ENCODE results near the gene CAMK2A.

CAMK2A gene

GRCh38 chr5:150209099-150209635, 80.4 kb downstream of the CAMK2A start:
- DNase-seq (ENCODE audit: low spot score): peak; percentile 45

DNA sequence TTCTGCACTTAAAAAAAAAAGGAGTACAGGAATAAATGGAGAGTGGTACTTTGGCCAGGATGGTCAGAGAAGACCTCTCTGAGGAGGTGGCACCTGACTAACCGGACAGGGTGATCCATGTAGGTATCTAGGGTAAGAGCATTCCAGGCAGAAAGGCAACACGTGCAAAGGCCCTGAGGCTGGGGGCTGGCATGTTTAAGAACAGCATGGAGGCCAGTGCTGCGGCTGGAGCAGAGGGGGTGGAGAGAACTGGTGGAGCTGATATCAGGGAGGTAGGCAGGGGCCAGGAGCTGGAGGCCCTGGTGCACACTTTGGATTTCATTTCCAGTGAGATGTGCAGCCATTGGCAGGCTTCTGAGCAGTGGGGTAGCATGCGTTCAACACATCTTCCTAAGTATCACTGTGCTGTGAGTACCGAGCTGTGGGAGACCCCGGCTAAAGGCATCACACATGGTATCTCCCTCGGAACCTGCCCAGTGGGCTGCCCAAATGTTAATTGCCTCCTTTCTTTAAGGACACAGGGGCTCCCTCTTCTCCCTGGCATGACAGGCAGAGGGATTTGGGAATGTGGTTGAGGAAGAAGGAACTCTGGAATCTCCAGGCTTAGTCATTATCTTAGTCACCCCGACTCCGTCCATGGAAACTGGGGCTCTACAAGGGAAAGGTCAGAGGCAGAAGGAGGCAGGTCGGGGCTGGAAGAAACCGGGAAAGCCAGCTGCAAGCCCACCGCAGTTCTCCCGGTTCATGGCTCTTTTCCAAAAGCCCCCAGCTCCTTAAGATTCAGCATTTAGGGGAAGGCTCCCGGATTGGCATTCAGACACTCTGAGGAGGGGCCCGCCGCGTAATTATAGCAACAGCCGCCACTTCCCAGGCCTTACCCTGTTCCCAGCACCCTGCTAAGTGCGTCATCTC, 81.1 kb downstream of the CAMK2A start:
- DNase-seq (ENCODE audit: low spot score): peak; percentile 71

- DNase-seq (ENCODE audit: low spot score): no peak
Observed at GRCh38 chr5:150206779-150207115, 82.8 kb downstream of the CAMK2A start.

DNA sequence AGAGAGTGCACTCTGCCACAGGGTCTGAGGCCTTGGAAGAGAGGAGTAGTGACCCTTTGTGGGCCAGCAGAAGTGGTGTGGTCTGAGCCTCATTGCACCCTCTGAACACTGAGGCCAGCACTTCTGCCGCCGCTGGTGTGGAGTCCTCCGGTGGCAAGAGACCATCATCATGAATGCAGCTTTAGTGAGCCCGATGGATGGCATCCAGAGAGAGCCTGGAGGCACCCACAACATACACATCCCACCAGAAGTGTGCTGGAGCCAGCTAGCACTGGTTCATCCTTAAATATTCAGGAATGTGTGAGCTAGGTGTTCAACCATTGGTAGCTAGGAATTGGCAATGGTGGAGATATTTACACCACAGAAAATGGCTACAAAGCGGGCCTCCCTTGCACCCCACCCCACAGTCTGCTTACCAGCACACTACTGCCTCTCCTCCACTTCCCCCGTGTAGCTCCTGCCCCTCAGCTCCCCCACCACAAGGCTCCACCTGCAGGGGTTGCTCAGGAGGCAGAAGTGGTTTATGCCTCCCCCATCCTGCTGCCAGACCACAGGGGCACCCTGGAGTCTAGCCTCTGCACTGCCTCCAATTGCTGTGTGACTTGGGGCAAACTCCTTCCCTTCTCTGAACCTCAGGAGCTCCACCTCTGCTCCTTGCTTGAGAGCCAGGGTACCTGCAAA, 83.3 kb downstream of the CAMK2A start:
- DNase-seq (ENCODE audit: low spot score): no peak

DNA sequence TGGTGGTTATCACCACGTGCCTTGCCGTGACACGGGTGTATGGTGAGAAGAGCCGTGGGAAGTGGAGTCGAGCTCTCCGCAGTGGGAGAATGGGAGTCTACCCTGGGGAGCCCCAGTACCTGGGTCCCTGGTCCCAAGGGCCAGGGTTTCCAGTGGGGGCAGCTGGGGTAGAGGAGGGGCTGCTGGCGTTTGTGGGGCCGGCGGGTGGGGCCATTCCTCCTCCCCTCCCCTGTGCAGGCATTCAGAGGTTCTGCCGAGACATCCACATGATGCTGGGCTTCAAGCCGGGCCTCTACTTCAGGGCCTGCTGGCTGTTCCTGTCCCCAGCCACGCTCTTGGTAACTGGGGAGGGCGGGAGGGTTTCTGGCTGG, 85.0 kb downstream of the CAMK2A start:
- DNase-seq (ENCODE audit: low spot score): no peak

DNA sequence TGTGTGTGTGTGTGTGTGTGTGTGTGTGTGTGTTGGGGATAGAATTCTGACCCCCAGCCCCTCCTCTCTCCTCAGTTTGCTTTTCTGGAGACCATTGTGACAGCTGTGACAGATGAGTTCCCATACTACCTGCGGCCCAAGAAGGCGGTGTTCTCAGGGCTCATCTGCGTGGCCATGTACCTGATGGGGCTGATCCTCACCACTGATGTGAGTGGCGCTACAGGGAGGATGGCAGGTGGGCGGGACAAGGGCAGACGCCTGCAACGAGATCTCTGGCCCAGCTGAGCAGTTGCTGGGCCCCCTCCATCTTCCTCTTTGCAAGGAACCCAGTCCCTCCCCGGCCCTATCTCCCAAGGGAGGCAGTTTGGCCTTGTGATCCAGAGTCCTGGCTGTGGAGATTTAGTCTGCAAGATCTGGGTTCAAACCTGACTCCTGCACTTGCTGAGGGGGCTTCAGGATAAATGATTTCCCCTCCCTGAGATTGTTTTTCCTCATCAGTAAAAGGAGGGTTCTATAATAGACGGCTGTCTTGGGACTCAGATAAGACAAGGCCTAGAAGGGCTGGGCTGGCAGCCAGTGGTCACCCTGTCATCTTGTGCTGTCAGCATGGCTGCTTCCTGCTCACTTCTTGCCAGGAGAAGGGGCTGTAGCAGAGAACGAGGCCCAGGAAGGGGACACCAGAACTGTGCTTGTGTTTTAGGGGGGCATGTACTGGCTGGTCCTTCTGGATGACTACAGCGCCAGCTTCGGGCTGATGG, 85.6 kb downstream of the CAMK2A start:
- DNase-seq (ENCODE audit: low spot score): no peak

DNA sequence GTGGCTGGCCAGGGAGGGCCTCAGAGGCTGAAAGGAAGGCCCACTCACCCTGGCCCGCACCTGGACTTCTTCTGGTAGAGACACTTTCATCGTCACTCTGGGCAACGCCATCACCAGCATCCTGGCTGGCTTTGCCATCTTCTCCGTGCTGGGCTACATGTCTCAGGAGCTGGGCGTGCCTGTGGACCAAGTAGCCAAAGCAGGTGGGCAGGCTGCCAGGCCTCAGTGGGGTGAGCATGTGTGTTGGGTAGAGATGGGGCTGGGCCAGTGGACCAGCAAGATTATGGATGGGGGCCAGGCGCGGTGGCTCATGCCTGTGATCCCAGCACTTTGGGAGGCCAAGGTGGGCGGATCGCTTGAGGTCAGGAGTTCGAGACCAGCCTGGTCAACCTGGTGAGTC, 87.1 kb downstream of the CAMK2A start:
- no peak for DNase-seq (ENCODE audit: low spot score)

GRCh38 chr5:150197476-150197875, 92.1 kb downstream of the CAMK2A start:
- DNase-seq (ENCODE audit: low spot score): no peak

- DNase-seq (ENCODE audit: low spot score): no peak
Observed at GRCh38 chr5:150196986-150197385, 92.6 kb downstream of the CAMK2A start.

DNA sequence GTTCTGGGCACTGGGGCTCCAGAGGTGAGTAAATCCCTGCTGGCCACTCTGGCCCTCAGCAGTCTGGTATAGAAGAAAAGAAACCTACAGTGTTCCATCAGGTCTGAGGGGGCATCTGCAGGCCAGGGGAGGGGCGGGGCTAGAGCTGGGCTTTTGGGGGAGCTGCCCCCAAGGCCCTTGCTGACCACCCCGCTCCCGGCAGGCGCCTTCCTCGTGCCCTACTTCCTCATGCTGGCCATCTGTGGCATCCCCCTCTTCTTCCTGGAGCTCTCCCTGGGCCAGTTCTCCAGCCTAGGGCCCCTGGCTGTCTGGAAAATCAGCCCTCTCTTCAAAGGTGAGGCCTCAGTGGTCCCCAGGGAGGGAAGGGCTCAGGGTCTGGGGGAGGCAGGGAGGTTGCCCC, 93.1 kb downstream of the CAMK2A start:
- no peak for DNase-seq (ENCODE audit: low spot score)

DNA sequence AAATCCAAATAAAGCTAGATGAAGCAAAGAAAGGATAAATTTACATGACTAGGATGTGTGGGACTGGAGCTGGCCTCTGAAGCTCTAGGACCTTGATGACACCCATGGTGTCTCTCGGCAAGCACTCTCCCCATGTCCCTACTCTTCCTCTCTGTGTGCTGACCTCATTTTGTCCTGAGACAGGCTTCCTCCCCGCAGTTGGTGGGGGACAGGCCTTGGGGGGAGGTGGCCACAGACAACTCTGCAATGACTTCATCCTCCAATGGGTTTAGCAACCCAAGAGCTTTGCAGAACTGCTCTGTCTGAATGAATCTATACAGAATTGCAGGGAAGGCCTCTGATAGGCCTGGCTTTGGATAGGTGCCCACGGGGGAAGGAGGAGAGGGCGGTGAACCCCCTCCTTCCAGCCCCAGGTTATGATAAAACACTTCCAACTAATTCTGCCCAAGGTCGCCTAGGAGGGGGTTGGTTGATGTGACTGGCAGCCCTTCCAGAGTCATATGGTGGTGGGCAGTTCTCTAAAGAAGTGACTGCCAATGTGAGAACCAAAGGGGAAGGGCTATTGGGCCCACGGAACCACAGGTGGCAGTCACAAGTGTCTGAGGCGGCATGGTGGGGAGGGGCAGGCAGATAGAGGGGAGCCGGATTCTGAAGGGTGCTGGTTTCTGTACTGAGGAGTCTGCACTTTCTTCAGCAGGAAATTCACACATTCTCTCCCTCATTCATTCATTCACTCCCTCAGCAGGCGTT, 93.7 kb downstream of the CAMK2A start:
- DNase-seq (ENCODE audit: low spot score): no peak

DNA sequence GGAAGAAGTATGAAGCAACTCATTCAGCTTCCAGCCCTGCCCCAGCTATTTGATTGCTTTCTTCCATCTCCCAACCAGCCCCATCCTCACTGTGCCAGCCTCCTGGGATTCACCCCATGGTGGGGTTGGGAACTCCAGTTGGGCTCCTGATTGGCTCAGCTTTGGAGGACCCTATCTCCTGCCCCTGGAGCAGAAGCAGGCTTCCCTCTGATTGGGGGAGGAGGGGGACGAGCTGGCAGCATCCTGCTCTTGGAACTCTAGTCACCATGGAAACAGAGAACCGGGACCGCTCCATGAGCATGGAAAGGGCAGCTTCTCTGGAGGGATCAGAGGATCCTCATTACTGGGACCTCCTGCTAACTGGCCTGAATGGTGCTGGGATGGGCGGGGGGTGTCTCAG, 97.1 kb downstream of the CAMK2A start:
- DNase-seq (ENCODE audit: low spot score): no peak

- DNase-seq (ENCODE audit: low spot score): no peak
Observed at GRCh38 chr5:150190987-150191386, 98.6 kb downstream of the CAMK2A start.

DNA sequence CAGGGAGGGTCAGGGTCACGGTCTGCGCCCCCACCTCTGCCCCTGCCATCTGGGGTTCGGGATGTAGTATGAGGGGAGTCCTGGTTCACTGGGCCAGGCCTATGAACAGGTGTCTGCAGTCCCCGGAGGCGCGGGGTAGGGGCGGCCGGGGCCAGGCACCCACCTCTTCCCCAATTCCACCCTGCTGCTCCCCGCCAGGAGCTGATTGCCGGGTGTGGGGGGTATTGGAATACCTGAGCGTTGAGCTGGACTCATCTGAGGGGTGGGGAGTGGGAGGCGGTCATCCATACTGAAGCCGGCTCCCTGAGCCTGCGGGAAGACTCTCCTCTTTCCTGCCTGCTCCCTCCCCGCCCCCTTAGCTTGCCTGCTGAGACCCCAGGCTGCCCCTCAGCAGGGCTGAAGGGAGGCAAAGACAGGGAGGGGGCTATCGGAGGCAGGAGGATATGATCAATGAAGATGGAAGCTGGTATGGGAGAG, 99.0 kb downstream of the CAMK2A start:
- no peak for DNase-seq (ENCODE audit: low spot score)

DNA sequence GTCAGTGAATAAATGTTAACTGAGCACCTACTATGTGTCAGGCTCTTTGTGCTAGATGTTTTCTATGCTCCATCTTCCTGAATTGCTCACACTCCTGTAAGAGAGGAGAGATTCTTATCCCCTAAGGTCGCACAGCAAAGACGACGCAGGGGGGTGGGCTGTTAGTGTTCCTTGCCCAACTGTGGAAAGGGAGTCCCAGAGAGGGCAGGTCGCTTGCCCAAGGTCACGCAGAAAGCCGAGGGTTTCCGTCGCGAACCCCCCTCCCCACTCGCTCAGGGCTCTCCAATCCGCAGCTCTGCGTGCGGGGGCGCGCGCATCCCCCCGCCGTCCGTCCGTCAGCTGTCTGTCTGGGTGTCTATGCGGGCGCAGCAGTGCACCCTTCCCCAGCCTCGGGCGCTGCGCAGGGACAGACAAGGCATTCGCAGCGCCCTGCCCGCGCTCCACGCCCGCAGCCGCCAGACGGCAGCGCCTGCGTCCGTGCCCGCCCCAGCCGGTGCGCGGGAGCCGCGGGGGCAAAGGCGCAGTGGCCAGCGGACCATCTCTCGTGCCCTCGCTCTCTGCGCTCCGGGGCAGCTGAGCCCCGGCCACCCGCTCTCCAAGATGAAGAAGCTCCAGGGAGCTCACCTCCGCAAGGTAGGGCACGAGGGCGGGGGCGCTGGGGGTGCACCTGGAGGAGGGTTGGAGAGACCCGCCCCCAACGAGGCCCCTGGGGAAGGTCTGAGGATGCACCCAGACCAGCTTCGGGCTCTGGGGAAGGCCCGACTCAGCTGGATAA, 99.7 kb downstream of the CAMK2A start, which contains the start of gene SLC6A7:
Gene SLC6A7, plus strand, starts transcription at position 335 of the 775 bp plus-strand sequence. Its CDS starts 266 bp downstream, at position 601.
- DNase-seq (ENCODE audit: low spot score): peak; percentile 31

- DNase-seq (ENCODE audit: low spot score): no peak
Observed at GRCh38 chr5:150189326-150189725, 100.2 kb downstream of the CAMK2A start.

DNA sequence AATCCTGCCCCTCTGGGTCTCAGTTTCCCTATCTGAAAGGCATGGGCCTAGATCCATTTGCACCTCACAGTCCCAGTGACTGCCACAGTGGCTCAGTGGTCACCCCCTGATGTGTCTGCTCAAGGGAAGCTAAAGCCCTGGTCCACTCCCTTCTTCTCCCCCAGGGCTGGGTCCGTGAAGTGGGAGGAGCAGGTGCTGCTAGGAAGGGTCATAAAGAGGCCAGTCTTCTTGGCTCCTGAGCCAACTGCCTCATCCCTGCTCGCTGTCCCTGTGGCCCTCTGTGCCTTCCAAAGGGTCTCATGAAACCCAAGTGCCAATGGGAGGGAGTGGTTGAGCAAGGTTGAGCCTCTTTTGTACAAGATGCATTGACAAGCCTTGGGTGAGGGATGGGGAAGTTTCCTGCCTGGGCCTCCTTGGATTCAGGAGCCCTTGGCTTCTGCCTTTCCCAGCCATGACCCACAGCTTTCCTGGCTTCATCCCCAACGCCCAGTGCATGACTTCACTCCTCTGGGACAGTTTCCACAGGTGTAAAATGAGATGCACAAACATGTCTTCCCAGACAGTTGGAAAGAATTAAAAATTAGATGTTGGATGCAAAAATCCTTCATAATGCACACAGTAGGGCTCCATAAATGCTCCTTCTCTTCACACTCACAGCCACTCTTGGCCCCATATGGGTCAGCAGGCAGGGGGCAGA, 101.3 kb downstream of the CAMK2A start:
- no peak for DNase-seq (ENCODE audit: low spot score)

DNA sequence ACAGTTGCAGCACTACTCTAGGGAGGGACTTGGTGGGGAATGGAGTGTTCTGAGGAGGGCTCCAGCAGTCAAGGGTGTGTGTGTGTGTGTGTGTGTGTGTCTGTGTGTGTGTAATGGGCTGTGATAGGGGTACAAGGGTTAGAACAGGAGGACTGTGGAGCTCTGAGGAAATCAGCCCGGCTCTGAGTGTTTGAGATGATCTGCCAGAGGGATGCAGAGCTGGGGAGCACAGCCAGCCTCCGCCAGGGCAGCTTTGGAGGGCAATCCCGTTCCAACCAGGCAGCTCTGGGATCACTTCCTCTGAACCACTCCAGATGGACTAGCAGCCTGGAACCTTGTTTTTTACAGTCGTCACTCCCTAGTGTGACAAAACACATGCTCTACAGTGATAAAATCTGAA, 102.7 kb downstream of the CAMK2A start:
- no peak for DNase-seq (ENCODE audit: low spot score)

DNA sequence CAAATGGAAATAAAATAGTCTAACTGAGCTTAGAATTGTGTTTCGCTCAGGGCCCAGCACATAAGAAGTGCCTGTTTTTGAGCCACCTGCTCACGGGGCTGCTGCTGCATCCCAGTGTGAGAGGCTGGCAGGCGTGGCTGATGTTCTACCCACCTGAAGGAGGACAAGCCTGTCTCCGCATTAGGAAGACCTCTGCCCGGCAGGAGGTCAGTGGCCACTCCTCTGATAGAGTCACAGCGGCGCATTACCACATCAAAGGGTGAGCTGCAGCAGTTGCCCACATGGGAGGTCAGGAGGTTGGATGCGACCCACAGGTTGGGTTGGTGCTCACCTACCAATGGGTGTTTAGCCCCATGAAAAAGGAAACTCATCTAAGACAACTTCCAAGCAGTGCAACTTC, 103.4 kb downstream of the CAMK2A start:
- no peak for DNase-seq (ENCODE audit: low spot score)

Measured in GM03348 (cell line).